Endothelial cell of umbilical vein (primary cell): ENCODE results near the gene FILIP1L.

Source experiments
- CTCF ChIP-seq, 2 donors: IDR thresholded peaks; 1 replicate in 1 of 2; 2 replicates in 1 of 2; pipeline ENCODE4 v1.5.1; 2011; ENCODE audit warnings: low read length in 2 of 2, mild to moderate bottlenecking in 2 of 2, moderate library complexity in 2 of 2, control low read depth in 1 of 2, inconsistent platforms in 1 of 2, low read depth in 1 of 2; ENCODE audit not compliant: insufficient read depth in 1 of 2; ENCODE audit errors: extremely low read depth in 1 of 2
- EZH2 ChIP-seq: IDR thresholded peaks from 2 replicates; pipeline ENCODE4 v1.6.1; 2012; ENCODE audit warnings: borderline replicate concordance, low read depth, mild to moderate bottlenecking, moderate library complexity, low read length, inconsistent platforms; ENCODE audit not compliant: severe bottlenecking
- FOS ChIP-seq: IDR thresholded peaks from 2 replicates; pipeline ENCODE4 v1.6.1; 2011; ENCODE audit warnings: mild to moderate bottlenecking, low read length, moderate library complexity, borderline replicate concordance; ENCODE audit not compliant: insufficient read depth
- GATA2 ChIP-seq: IDR thresholded peaks from 2 replicates; pipeline ENCODE4 v1.7.0; 2011; ENCODE audit warnings: low read depth, mild to moderate bottlenecking, moderate library complexity, mixed read lengths, low read length; ENCODE audit not compliant: insufficient read length, insufficient read depth
- JUN ChIP-seq: IDR thresholded peaks from 2 replicates; pipeline ENCODE4 v1.6.1; 2011; ENCODE audit warnings: borderline replicate concordance, low read depth; ENCODE audit not compliant: insufficient read length, insufficient read depth
- MAX ChIP-seq: IDR thresholded peaks from 2 replicates; pipeline ENCODE4 v1.6.1; 2011; ENCODE audit not compliant: insufficient read depth, insufficient read length
- POLR2A ChIP-seq: IDR thresholded peaks from 2 replicates; pipeline ENCODE4 v1.6.1; 2012; ENCODE audit warnings: low read depth, mild to moderate bottlenecking, control low read depth, low read length
- POLR2AphosphoS5 ChIP-seq: IDR thresholded peaks from 2 replicates; pipeline ENCODE4 v1.6.1; 2012; ENCODE audit warnings: low read depth, mild to moderate bottlenecking, control low read depth, low read length, moderate library complexity; ENCODE audit not compliant: insufficient read depth

- no peak for TF ChIP-seq CTCF (IDR thresholded peaks at IDR 0.05; ENCODE audit: extremely low read depth in 1 of 2, insufficient read depth in 1 of 2, low read depth in 1 of 2, low read length in 2 of 2)
- no peak for TF ChIP-seq POLR2AphosphoS5
- TF ChIP-seq EZH2 = no peak
- TF ChIP-seq POLR2A = no peak
- TF ChIP-seq JUN = no peak
- no peak for TF ChIP-seq FOS
- TF ChIP-seq GATA2 = no peak
- no peak for TF ChIP-seq MAX
Measured at GRCh38 chr3:99833617-99834205, 280.6 kb downstream of the FILIP1L start.
